ENCODE data around the gene NAA20.

DNA sequence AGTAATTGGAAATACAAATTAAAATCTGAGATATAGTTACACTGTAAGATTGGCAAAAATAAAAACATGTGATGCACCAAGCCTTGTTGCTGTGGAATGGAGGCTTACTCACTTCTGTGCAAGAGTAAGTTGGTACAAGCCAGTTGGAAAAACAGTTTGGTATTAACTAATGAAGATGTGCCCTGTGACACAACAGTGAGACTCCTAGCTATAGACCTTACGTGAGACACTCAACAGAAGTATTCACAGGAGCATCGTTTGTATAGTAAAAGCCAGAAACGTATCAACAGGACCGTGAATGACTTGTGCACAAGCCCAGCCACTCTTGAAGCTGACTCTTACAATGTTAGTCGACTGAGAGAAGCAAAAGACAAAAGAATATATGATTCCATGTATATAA lies 14.6 kb downstream of the NAA20 start:
- TF ChIP-seq CTCF (IDR thresholded peaks at IDR 0.05) (no peak), EP300 (IDR thresholded peaks at IDR 0.05) (no peak)

All from tibial nerve (tissue), 4 donors.